Naive thymus-derived CD8-positive, alpha-beta T cell (primary cell): ENCODE data around the gene TLE7. TPM values are rescaled to one million over a fixed set of nuclear protein-coding genes. Genes with fewer than 3 reads are reported as not detected.

Experiments used
- ATAC-seq, 2 donors: fragments of 150-1000 bp; cut with Tn5 transposase in 1 of 2; sonication (Bioruptor Pico), chemical (Tn5 transposase) in 1 of 2; 1 replicate in 1 of 2; 2 replicates in 1 of 2; pipeline ENCODE4 v1.10.0; 2021; ENCODE audit warnings: mild to moderate bottlenecking in 2 of 2, moderate library complexity in 2 of 2
- POLR2A ChIA-PET: fragments of 350-600 bp; sonication (Branson Sonifier 250); formaldehyde crosslinking; loops from one replicate; lab custom pipeline; 2021; ENCODE audit warnings: antibody characterized with exemption; lab: Charles Lee
- DNase-seq, 10 donors: peaks; one replicate each; pipeline versions ENCODE4 v3.0.0 to v3.0.0-alpha.2; 2020 to 2022
- H3K27ac Mint-ChIP-seq, 10 donors: one replicate each; pipeline ENCODE4 v1.8.0; 2020 to 2022; ENCODE audit warnings: mild to moderate bottlenecking in 10 of 10, mixed read lengths in 10 of 10, moderate library complexity in 4 of 10, inconsistent platforms in 1 of 10
- H3K27me3 Mint-ChIP-seq, 5 donors: one replicate each; pipeline ENCODE4 v1.8.0; 2021 to 2022; ENCODE audit warnings: mixed read lengths in 5 of 5
- H3K36me3 Mint-ChIP-seq, 3 donors: one replicate each; pipeline ENCODE4 v1.8.0; 2020 to 2022; ENCODE audit warnings: mixed read lengths in 3 of 3, mild to moderate bottlenecking in 2 of 3, inconsistent platforms in 1 of 3
- H3K4me1 Mint-ChIP-seq, 4 donors: one replicate each; pipeline ENCODE4 v1.8.0; 2021 to 2022; ENCODE audit warnings: mixed read lengths in 4 of 4
- H3K4me3 Mint-ChIP-seq, 10 donors: one replicate each; pipeline ENCODE4 v1.8.0; 2020 to 2022; ENCODE audit warnings: mild to moderate bottlenecking in 10 of 10, mixed read lengths in 10 of 10, moderate library complexity in 6 of 10, inconsistent platforms in 1 of 10
- H3K9me3 Mint-ChIP-seq, 9 donors: one replicate each; pipeline ENCODE4 v1.8.0; 2020 to 2022; ENCODE audit warnings: mixed read lengths in 9 of 9, mild to moderate bottlenecking in 3 of 9, inconsistent platforms in 1 of 9, moderate library complexity in 1 of 9
- polyA plus RNA-seq, 3 donors: library from polyadenylated mRNA; unstranded; fragments of 300-500 nt; fragmentation: Illumina TruSeq; gene quantifications; one replicate each; pipeline ENCODE4 v1.2.3, GENCODE V29; 2021
- total RNA-seq, 8 experiments: library from RNA in 2 of 8; stranded (reverse) in 2 of 8; gene quantifications; one replicate each; pipeline ENCODE4 v1.2.3 and lab custom pipeline; 2021 to 2026

The TLE7 gene
- total and polyA plus RNA-seq, 5 experiments from 2014 or later: not detected

GRCh38 chr16:71383054-71383773 lies 58.6 kb downstream of the TLE7 start:
- Mint-ChIP-seq H3K4me1 (peaks cover 0 to 9% (median 7%) of the 10 kb centered on the region in 4 donors), H3K4me3 (no peak overlapping the region), H3K36me3 (peaks cover 0 to 2% (median 0%) of the 10 kb centered on the region in 3 donors), H3K27ac (peak overlapping the region in 2 of 10 donors; percentile 38 to 69), H3K9me3 (no peaks in the 10 kb centered on the region), H3K27me3 (peaks cover 8 to 42% (median 34%) of the 10 kb centered on the region in 5 donors)
- DNase-seq: no peak
- POLR2A ChIA-PET: no interaction called here
- ATAC-seq: no peak

- Mint-ChIP-seq H3K36me3 (peaks cover 0 to 2% (median 0%) of the 10 kb centered on the region in 3 donors), H3K4me1 (peaks cover 0 to 6% (median 0%) of the 10 kb centered on the region in 4 donors), H3K27me3 (peaks cover 4 to 38% (median 30%) of the 10 kb centered on the region in 5 donors), H3K27ac (no peak overlapping the region), H3K9me3 (peaks cover 0 to 10% (median 0%) of the 10 kb centered on the region in 9 donors), H3K4me3 (no peak overlapping the region)
- ATAC-seq (no peak), DNase-seq (no peak)
- POLR2A ChIA-PET: no interaction called here
Observed at GRCh38 chr16:71380831-71381230, 61.0 kb downstream of the TLE7 start.

Other genes with a start within 250 kb of the TLE7 start
- gene HYDIN, start 211.3 kb downstream of the TLE7 start, total RNA-seq: not detected
- gene HYDIN, start 211.3 kb downstream of the TLE7 start, polyA plus RNA-seq: not detected
- gene CMTR2, start 152.7 kb downstream of the TLE7 start, total RNA-seq: 10 to 100 TPM; 25.2 to 25.6 TPM
- 10 to 100 TPM; 16.6 to 24.1 (median 22.0) TPM for gene CMTR2, start 152.7 kb downstream of the TLE7 start, polyA plus RNA-seq
- gene CALB2, start 83.3 kb downstream of the TLE7 start, total RNA-seq: not detected
- gene CALB2, start 83.3 kb downstream of the TLE7 start, polyA plus RNA-seq: not detected
- gene ZNF23, start 20.2 kb upstream of the TLE7 start, total RNA-seq: 10 to 100 TPM; 17.6 to 18.2 TPM
- gene ZNF23, start 20.2 kb upstream of the TLE7 start, polyA plus RNA-seq: 1 to 10 TPM; 8.3 to 9.6 (median 8.4) TPM
- gene ZNF19, start 47.3 kb upstream of the TLE7 start, total RNA-seq: 10 to 100 TPM; 15.0 to 17.5 TPM
- gene ZNF19, start 47.3 kb upstream of the TLE7 start, polyA plus RNA-seq: 1 to 10 TPM in 2 of 3 donors, under 1 TPM in 1; 0.27 to 2.3 (median 2.1) TPM
- gene CHST4, start 84.4 kb upstream of the TLE7 start, total RNA-seq: not detected
- gene CHST4, start 84.4 kb upstream of the TLE7 start, polyA plus RNA-seq: not detected
- not detected for gene TAT, start 135.0 kb upstream of the TLE7 start, total RNA-seq
- not detected for gene TAT, start 135.0 kb upstream of the TLE7 start, polyA plus RNA-seq
- not detected for gene MARVELD3, start 184.1 kb upstream of the TLE7 start, total RNA-seq
- under 1 TPM in 1 of 3 donors, not detected in 2; 0.06 TPM for gene MARVELD3, start 184.1 kb upstream of the TLE7 start, polyA plus RNA-seq